Vagina (tissue), 2 donors: ENCODE results near the gene RNF214. TPM values are rescaled to one million over a fixed set of nuclear protein-coding genes. Genes with fewer than 3 reads are reported as not detected.

Experiments used
- DNase-seq, 2 donors: peaks; one replicate each; pipeline ENCODE4 v3.0.0-alpha.2; 2017; ENCODE audit errors: extremely low spot score in 2 of 2
- H3K27ac ChIP-seq: fragments of 200-600 bp; sonication (generic); one replicate; pipeline ENCODE4 v1.5.1; 2019
- H3K27me3 ChIP-seq: fragments of 200-600 bp; sonication (generic); one replicate; pipeline ENCODE4 v1.5.1; 2019
- H3K36me3 ChIP-seq, 2 donors: fragments of 200-600 bp; sonication (generic); one replicate each; pipeline ENCODE4 v1.5.1; 2017 to 2019
- H3K4me1 ChIP-seq: fragments of 200-600 bp; sonication (generic); one replicate; pipeline ENCODE4 v1.5.1; 2019
- H3K4me3 ChIP-seq, 2 donors: fragments of 200-600 bp; sonication (generic); 1 replicate in 1 of 2; 2 replicates in 1 of 2; pipeline ENCODE4 v1.5.1; 2016 to 2019
- H3K9me3 ChIP-seq: fragments of 200-600 bp; sonication (generic); one replicate; pipeline ENCODE4 v1.5.1; 2019
- CTCF ChIP-seq, 3 experiments: fragments of 450-650 bp in 2 of 3; fragments of 200-600 bp in 1 of 3; sonication (generic) in 1 of 3; IDR thresholded peaks; one replicate each; pipeline ENCODE4 v1.5.1; 2017 to 2019; ENCODE audit warnings: antibody characterized with exemption in 3 of 3, mild to moderate bottlenecking in 2 of 3, moderate library complexity in 2 of 3
- POLR2A ChIP-seq, 2 donors: fragments of 450-650 bp; IDR thresholded peaks; one replicate each; pipeline ENCODE4 v1.6.1; 2017; ENCODE audit warnings: antibody characterized with exemption in 2 of 2, mild to moderate bottlenecking in 2 of 2, moderate library complexity in 2 of 2
- POLR2AphosphoS5 ChIP-seq, 2 donors: sonication (generic); formaldehyde crosslinking; IDR thresholded peaks; one replicate each; pipeline ENCODE4 v1.9.0; 2017; ENCODE audit warnings: antibody characterized with exemption in 2 of 2, mild to moderate bottlenecking in 2 of 2, low read depth in 1 of 2; ENCODE audit not compliant: insufficient read depth in 1 of 2
- intact Hi-C: fragments of 100-400 bp; cut with DNase I; formaldehyde crosslinking; loops from one replicate; pipeline ENCODE4 v1.15.1; 2023
- total RNA-seq: library from RNA; depleted of rRNA; stranded (reverse); fragments of >200 nt; gene quantifications from one replicate; pipeline ENCODE4 v1.2.3, GENCODE V29; 2016

RNF214 gene
- total RNA-seq, 1 donor from 2014 or later: 10.8 TPM

GRCh38 chr11:117284053-117284452 is 51.6 kb downstream of the RNF214 start:
- no peaks in the 10 kb centered on the region for H3K27me3 ChIP-seq
- no peaks in the 10 kb centered on the region for H3K9me3 ChIP-seq
- no peak overlapping the region for H3K27ac ChIP-seq
- intact Hi-C loops: no loop called here
- TF ChIP-seq CTCF (IDR thresholded peaks at IDR 0.05): no peak
- TF ChIP-seq POLR2AphosphoS5 (IDR thresholded peaks at IDR 0.05; ENCODE audit: insufficient read depth in 1 of 2, low read depth in 1 of 2): no peak
- TF ChIP-seq POLR2A (IDR thresholded peaks at IDR 0.05): no peak
- H3K4me1 ChIP-seq: peaks cover 8% of the 10 kb centered on the region
- DNase-seq: no peak
- peaks cover 5 to 62% of the 10 kb centered on the region in 2 donors for H3K36me3 ChIP-seq
- no peak overlapping the region for H3K4me3 ChIP-seq

- Histone ChIP-seq H3K4me3 (no peak overlapping the region), H3K27ac (no peak overlapping the region), H3K36me3 (peaks cover 5 to 80% of the 10 kb centered on the region in 2 donors), H3K9me3 (no peaks in the 10 kb centered on the region), H3K4me1 (no peaks in the 10 kb centered on the region), H3K27me3 (no peaks in the 10 kb centered on the region)
- no peak for DNase-seq
- intact Hi-C loops: no loop called here
- TF ChIP-seq CTCF (IDR thresholded peaks at IDR 0.05) (no peak), POLR2AphosphoS5 (IDR thresholded peaks at IDR 0.05; ENCODE audit: insufficient read depth in 1 of 2, low read depth in 1 of 2) (no peak), POLR2A (IDR thresholded peaks at IDR 0.05) (no peak)
Measured at GRCh38 chr11:117286588-117286987, 54.1 kb downstream of the RNF214 start.

- Histone ChIP-seq H3K9me3 (no peaks in the 10 kb centered on the region), H3K27ac (no peak overlapping the region), H3K4me1 (no peaks in the 10 kb centered on the region), H3K4me3 (no peak overlapping the region), H3K27me3 (no peaks in the 10 kb centered on the region), H3K36me3 (peaks cover 5 to 73% of the 10 kb centered on the region in 2 donors)
- intact Hi-C loops: no loop called here
- no peak for DNase-seq
- TF ChIP-seq POLR2AphosphoS5 (IDR thresholded peaks at IDR 0.05; ENCODE audit: insufficient read depth in 1 of 2, low read depth in 1 of 2) (no peak), CTCF (IDR thresholded peaks at IDR 0.05) (no peak), POLR2A (IDR thresholded peaks at IDR 0.05) (no peak)
Measured at GRCh38 chr11:117287668-117288067, 55.2 kb downstream of the RNF214 start.

GRCh38 chr11:117289795-117290194 is 57.3 kb downstream of the RNF214 start:
- Histone ChIP-seq H3K27ac (no peak overlapping the region), H3K4me3 (no peak overlapping the region), H3K9me3 (no peaks in the 10 kb centered on the region), H3K36me3 (peaks cover 0 to 52% of the 10 kb centered on the region in 2 donors), H3K4me1 (no peaks in the 10 kb centered on the region), H3K27me3 (no peaks in the 10 kb centered on the region)
- DNase-seq: no peak
- intact Hi-C loops: no loop called here
- TF ChIP-seq POLR2AphosphoS5 (IDR thresholded peaks at IDR 0.05; ENCODE audit: insufficient read depth in 1 of 2, low read depth in 1 of 2) (no peak), POLR2A (IDR thresholded peaks at IDR 0.05) (no peak), CTCF (IDR thresholded peaks at IDR 0.05) (no peak)

GRCh38 chr11:117290809-117291396 is 58.4 kb downstream of the RNF214 start, which contains the start of gene BACE1-AS:
TSS of gene BACE1-AS (plus strand) at chr11:117291346.
- peaks cover 0 to 47% of the 10 kb centered on the region in 2 donors for H3K36me3 ChIP-seq
- intact Hi-C loops: no loop called here
- no peaks in the 10 kb centered on the region for H3K9me3 ChIP-seq
- H3K4me3 ChIP-seq: no peak within 1 kb of the TSS
- no peak for TF ChIP-seq CTCF (IDR thresholded peaks at IDR 0.05)
- TF ChIP-seq POLR2AphosphoS5 (IDR thresholded peaks at IDR 0.05; ENCODE audit: insufficient read depth in 1 of 2, low read depth in 1 of 2): no peak
- no peak within 1 kb of the TSS for H3K27ac ChIP-seq
- H3K27me3 ChIP-seq: no peaks in the 10 kb centered on the region
- no peak for DNase-seq
- H3K4me1 ChIP-seq: no peaks in the 10 kb centered on the region
